Measurements from ENCODE around the gene SPOCK1.

- TF ChIP-seq GATA3 (IDR thresholded peaks at IDR 0.05; ENCODE audit: low read depth, low read length) (no peak), GATA2 (IDR thresholded peaks at IDR 0.05; ENCODE audit: low read depth, low read length) (no peak)
Observed at GRCh38 chr5:137341831-137342230, 157.3 kb downstream of the SPOCK1 start.

Measured in SH-SY5Y (cell line).